ENCODE data around the gene FAM229A. TPM values are rescaled to one million over a fixed set of nuclear protein-coding genes. Genes with fewer than 3 reads are reported as not detected.

The FAM229A gene
- total and polyA plus RNA-seq, 9 of the 15 experiments (the other 6 are each of a cell fraction or from before 2014, with no cell fraction given) = 0.04 to 21.6 (median 7.4) TPM

DNA sequence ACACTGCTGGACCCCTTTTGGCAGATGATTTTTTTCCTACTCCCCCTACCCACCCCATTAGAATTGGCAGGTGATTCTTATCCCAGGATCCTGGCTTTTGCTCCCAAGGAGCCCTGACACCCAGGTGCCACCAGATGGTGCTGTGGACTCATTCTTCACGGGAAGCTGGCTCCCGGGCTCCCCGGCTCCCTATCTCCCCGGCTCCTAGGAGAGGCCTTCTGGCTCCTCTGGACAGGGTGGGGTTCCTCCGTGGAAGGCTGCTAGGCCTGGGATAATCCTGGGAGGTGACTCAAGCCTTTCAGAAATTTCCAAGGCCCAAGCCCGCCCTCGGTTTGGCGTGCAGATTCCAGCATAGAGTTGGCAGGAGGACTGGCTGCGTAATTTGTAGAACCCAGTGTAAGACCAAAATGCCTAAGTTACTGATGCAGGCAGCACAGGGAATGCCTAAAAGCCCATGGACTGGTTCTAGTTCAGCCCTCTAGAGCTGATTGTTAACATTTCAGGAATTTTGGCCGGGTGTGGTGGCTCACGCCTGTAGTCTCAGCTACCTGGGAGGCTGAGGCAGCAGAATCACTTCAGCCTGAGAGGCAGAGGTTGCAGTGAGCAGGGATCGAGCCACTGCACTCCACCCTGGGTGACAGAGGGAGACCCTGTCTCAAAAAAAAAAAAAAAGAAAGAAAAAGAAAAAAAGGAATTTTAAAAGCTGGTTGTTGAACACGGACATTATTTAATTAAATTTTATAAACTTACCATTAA is 38.8 kb upstream of the FAM229A start (continued):
- TF ChIP-seq, protein P1, sequence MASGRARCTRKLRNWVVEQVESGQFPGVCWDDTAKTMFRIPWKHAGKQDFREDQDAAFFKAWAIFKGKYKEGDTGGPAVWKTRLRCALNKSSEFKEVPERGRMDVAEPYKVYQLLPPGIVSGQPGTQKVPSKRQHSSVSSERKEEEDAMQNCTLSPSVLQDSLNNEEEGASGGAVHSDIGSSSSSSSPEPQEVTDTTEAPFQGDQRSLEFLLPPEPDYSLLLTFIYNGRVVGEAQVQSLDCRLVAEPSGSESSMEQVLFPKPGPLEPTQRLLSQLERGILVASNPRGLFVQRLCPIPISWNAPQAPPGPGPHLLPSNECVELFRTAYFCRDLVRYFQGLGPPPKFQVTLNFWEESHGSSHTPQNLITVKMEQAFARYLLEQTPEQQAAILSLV (tag; IDR thresholded peaks at IDR 0.05) = no peak
- TF ChIP-seq, protein P2, sequence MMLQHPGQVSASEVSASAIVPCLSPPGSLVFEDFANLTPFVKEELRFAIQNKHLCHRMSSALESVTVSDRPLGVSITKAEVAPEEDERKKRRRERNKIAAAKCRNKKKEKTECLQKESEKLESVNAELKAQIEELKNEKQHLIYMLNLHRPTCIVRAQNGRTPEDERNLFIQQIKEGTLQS (IDR thresholded peaks at IDR 0.05) = no peak
- TF ChIP-seq, protein P2 (CRISPR knock-in tag; conservative IDR thresholded peaks at IDR 0.05) = no peak
- TF ChIP-seq DACH1 (IDR thresholded peaks at IDR 0.05; ENCODE audit: partially characterized antibody) = no peak
- no peak for TF ChIP-seq TEAD2 (tag; IDR thresholded peaks at IDR 0.05)
- no peak for TF ChIP-seq E2F3 (CRISPR knock-in tag; IDR thresholded peaks at IDR 0.05)
- TF ChIP-seq NR4A1 (CRISPR knock-in tag; IDR thresholded peaks at IDR 0.05) = no peak
- no peak for TF ChIP-seq NR4A1 (tag; IDR thresholded peaks at IDR 0.05)
- no peak for TF ChIP-seq FOXP1 (CRISPR knock-in tag; IDR thresholded peaks at IDR 0.05)
- no peak for TF ChIP-seq CBX8 (IDR thresholded peaks at IDR 0.05; ENCODE audit: borderline replicate concordance, extremely low read depth, low read depth, low read length, poor library complexity, severe bottlenecking)
- peak; percentile 67 for TF ChIP-seq RB1 (IDR thresholded peaks at IDR 0.05; ENCODE audit: low read depth)
- TF ChIP-seq, protein P3, sequence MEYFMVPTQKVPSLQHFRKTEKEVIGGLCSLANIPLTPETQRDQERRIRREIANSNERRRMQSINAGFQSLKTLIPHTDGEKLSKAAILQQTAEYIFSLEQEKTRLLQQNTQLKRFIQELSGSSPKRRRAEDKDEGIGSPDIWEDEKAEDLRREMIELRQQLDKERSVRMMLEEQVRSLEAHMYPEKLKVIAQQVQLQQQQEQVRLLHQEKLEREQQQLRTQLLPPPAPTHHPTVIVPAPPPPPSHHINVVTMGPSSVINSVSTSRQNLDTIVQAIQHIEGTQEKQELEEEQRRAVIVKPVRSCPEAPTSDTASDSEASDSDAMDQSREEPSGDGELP (CRISPR knock-in tag; IDR thresholded peaks at IDR 0.05; ENCODE audit: borderline replicate concordance) = peak; percentile 41; the same call in 1 of the 2 replicates
- no peak for TF ChIP-seq CHD4 (IDR thresholded peaks at IDR 0.05; ENCODE audit: insufficient read depth, insufficient replicate concordance, low read depth, low read length, poor library complexity, severe bottlenecking)
- TF ChIP-seq, protein P4, sequence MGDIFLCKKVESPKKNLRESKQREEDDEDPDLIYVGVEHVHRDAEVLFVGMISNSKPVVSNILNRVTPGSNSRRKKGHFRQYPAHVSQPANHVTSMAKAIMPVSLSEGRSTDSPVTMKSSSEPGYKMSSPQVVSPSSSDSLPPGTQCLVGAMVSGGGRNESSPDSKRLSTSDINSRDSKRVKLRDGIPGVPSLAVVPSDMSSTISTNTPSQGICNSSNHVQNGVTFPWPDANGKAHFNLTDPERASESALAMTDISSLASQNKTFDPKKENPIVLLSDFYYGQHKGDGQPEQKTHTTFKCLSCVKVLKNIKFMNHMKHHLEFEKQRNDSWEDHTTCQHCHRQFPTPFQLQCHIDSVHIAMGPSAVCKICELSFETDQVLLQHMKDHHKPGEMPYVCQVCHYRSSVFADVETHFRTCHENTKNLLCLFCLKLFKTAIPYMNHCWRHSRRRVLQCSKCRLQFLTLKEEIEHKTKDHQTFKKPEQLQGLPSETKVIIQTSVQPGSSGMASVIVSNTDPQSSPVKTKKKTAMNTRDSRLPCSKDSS (IDR thresholded peaks at IDR 0.05; ENCODE audit: low read depth, partially characterized antibody) = no peak
- TF ChIP-seq KLF10 (CRISPR knock-in tag; IDR thresholded peaks at IDR 0.05) = no peak
- peak; percentile 28; the same call in 1 of the 2 replicates for TF ChIP-seq TCF3 (CRISPR knock-in tag; IDR thresholded peaks at IDR 0.05)
- peak; percentile 82 for TF ChIP-seq CC2D1A (IDR thresholded peaks at IDR 0.05)
- no peak for TF ChIP-seq ERF (CRISPR knock-in tag; IDR thresholded peaks at IDR 0.05)
- TF ChIP-seq ZNF75A (CRISPR knock-in tag; IDR thresholded peaks at IDR 0.05) = no peak
- TF ChIP-seq CBX5 (IDR thresholded peaks at IDR 0.05; ENCODE audit: borderline replicate concordance, low read depth) = no peak
- TF ChIP-seq ZNF584 (CRISPR knock-in tag; IDR thresholded peaks at IDR 0.05; ENCODE audit: low read depth) = no peak
- TF ChIP-seq, protein P5, sequence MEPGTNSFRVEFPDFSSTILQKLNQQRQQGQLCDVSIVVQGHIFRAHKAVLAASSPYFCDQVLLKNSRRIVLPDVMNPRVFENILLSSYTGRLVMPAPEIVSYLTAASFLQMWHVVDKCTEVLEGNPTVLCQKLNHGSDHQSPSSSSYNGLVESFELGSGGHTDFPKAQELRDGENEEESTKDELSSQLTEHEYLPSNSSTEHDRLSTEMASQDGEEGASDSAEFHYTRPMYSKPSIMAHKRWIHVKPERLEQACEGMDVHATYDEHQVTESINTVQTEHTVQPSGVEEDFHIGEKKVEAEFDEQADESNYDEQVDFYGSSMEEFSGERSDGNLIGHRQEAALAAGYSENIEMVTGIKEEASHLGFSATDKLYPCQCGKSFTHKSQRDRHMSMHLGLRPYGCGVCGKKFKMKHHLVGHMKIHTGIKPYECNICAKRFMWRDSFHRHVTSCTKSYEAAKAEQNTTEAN (CRISPR knock-in tag; IDR thresholded peaks at IDR 0.05) = no peak
- TF ChIP-seq ATF1 (CRISPR knock-in tag; IDR thresholded peaks at IDR 0.05) = no peak
- TF ChIP-seq ATF1 (tag; IDR thresholded peaks at IDR 0.05) = no peak

Measured in K562 (cell line).